ENCODE data around the gene SORBS1.

The SORBS1 gene

DNA sequence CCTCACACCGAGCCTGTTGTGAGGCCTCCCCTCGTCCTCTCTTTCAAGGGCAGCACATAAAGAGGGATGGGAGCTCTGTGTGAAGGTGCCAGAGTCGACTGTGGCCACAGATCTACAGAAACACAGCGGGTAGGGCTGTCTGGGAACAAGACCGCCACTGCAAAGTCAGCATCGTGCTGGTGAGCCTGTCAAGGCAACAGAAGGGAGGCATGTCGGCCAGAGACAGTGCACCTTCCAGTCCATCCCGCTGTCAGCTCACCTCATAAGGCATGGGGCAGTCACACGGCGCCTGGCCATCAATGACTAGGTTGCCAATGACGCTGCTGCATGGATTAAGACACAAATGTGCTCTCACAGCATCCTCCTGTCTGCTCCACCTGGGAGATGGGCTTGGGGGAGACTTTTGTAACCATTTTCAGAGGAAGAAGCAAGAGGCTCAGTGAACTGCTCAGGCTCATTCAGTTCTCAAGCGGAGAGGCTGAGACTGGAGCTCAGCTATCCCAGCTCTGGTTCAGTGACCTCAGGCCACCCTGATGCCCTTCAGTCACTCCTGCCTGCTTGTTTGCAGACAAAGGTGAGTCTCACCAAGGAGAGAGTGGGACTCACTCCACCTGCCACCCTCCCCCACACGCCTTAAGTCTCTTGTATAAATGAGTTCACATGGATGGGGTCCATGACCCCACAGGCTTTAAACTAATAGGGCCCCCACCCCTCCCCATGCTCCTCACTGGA, 125.5 kb downstream of the SORBS1 start:
- no peak for TF ChIP-seq RAD21 (IDR thresholded peaks at IDR 0.05; ENCODE audit: low read depth)
- no peak for TF ChIP-seq FOXM1 (IDR thresholded peaks at IDR 0.05; ENCODE audit: borderline replicate concordance, low read depth)
- no peak for TF ChIP-seq NFIC (IDR thresholded peaks at IDR 0.05)
- TF ChIP-seq, protein P1, sequence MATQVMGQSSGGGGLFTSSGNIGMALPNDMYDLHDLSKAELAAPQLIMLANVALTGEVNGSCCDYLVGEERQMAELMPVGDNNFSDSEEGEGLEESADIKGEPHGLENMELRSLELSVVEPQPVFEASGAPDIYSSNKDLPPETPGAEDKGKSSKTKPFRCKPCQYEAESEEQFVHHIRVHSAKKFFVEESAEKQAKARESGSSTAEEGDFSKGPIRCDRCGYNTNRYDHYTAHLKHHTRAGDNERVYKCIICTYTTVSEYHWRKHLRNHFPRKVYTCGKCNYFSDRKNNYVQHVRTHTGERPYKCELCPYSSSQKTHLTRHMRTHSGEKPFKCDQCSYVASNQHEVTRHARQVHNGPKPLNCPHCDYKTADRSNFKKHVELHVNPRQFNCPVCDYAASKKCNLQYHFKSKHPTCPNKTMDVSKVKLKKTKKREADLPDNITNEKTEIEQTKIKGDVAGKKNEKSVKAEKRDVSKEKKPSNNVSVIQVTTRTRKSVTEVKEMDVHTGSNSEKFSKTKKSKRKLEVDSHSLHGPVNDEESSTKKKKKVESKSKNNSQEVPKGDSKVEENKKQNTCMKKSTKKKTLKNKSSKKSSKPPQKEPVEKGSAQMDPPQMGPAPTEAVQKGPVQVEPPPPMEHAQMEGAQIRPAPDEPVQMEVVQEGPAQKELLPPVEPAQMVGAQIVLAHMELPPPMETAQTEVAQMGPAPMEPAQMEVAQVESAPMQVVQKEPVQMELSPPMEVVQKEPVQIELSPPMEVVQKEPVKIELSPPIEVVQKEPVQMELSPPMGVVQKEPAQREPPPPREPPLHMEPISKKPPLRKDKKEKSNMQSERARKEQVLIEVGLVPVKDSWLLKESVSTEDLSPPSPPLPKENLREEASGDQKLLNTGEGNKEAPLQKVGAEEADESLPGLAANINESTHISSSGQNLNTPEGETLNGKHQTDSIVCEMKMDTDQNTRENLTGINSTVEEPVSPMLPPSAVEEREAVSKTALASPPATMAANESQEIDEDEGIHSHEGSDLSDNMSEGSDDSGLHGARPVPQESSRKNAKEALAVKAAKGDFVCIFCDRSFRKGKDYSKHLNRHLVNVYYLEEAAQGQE (IDR thresholded peaks at IDR 0.05; ENCODE audit: low read depth): no peak
- no peak for TF ChIP-seq YY1 (IDR thresholded peaks at IDR 0.05; ENCODE audit: low read depth)
- TF ChIP-seq, protein P2, sequence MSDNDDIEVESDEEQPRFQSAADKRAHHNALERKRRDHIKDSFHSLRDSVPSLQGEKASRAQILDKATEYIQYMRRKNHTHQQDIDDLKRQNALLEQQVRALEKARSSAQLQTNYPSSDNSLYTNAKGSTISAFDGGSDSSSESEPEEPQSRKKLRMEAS (IDR thresholded peaks at IDR 0.05): no peak

DNA sequence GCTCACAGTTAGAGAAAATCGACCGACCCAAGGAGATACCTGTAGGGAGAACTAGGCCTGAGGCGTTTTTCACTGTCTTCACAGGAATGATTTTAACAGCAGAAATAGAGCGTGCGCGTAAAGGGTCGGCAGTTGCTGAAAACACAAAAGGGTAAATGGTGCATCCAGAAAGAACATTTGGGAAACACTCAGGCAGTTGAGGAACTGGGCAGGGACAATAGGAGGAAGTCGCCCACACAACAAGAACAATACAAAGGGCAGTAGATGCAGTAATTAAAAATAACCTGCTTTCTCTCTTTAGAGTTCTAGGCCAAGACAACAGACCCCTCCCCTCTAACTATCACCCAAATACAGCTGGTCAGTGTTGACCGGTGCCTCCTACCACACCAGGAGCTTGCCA, 126.6 kb downstream of the SORBS1 start:
- TF ChIP-seq USF1 (IDR thresholded peaks at IDR 0.05): no peak
- TF ChIP-seq, protein P1 (IDR thresholded peaks at IDR 0.05; ENCODE audit: low read depth): no peak
- TF ChIP-seq ZBTB7A (IDR thresholded peaks at IDR 0.05; ENCODE audit: low read depth): no peak
- no peak for TF ChIP-seq CEBPB (IDR thresholded peaks at IDR 0.05)

- TF ChIP-seq YY1 (IDR thresholded peaks at IDR 0.05; ENCODE audit: low read depth): no peak
Observed at GRCh38 chr10:95431900-95432342, 129.2 kb downstream of the SORBS1 start.

DNA sequence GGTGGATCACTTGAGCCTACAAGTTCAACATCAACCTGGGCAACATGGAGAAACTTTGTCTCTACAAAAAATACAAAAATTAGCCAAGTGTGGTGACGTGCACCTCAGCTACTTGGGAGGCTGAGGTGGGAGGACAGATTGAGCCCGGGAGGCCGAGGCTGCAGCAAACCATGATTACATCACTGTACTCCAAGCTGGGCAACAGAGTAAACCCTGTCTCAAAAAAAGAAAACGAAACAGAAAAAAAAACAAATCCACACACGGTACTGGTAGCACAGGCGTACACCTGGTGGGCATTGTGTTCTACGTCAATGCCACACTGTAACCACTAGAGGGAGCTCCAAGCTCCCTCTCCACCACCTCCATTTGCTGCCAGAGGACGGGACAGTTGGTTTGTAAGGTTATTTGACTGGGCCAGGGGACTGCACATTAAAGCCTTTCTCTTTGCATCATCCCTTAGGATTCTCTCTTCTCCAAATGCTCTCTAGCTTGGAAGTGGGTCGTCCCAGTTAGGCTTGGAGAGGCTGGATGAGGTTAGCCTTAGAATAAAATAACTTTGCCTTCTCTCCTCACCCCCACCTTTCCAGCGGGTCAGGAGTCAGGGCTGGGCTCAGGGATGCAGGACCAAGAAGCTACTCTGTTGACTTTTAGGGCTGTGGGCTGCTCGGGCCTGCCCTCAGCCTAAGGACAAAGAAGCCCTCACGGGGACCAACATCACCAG, 130.8 kb downstream of the SORBS1 start:
- peak; percentile 99 for TF ChIP-seq RAD21 (IDR thresholded peaks at IDR 0.05; ENCODE audit: low read depth)
- TF ChIP-seq EP300 (IDR thresholded peaks at IDR 0.05; ENCODE audit: borderline replicate concordance): no peak
- TF ChIP-seq TCF12 (IDR thresholded peaks at IDR 0.05; ENCODE audit: low read depth): no peak
- TF ChIP-seq YY1 (IDR thresholded peaks at IDR 0.05; ENCODE audit: low read depth): peak; percentile 58; the same call in 1 of the 2 replicates
- TF ChIP-seq EGR1 (IDR thresholded peaks at IDR 0.05): no peak

DNA sequence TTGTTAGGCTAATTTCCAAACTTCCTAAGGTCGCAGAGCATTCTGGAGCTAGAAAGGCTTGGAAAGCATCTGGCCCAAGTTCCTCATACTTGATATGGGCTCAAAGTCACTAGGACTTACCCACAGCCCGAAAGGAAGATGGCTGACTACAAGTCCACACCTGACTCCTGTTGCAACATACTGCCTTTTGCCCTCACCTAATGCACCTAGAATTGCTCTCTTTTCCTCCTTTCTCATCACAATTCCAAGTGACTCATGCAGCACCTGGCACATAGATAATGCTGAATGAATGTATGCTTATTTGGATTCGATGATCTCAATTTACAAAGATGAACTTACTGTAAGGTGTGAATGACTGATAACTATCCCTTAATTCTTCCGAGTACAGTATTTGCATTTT, 131.5 kb downstream of the SORBS1 start:
- TF ChIP-seq CEBPB (IDR thresholded peaks at IDR 0.05) (no peak), NFIC (IDR thresholded peaks at IDR 0.05) (no peak), EGR1 (IDR thresholded peaks at IDR 0.05) (no peak), RAD21 (IDR thresholded peaks at IDR 0.05; ENCODE audit: low read depth) (no peak), TAF1 (IDR thresholded peaks at IDR 0.05; ENCODE audit: low read depth) (no peak), FOXM1 (IDR thresholded peaks at IDR 0.05; ENCODE audit: borderline replicate concordance, low read depth) (no peak), TEAD4 (IDR thresholded peaks at IDR 0.05) (no peak)

- TF ChIP-seq CEBPB (IDR thresholded peaks at IDR 0.05) (no peak), NFIC (IDR thresholded peaks at IDR 0.05) (no peak), USF1 (IDR thresholded peaks at IDR 0.05) (no peak)
Observed at GRCh38 chr10:95428701-95429100, 132.5 kb downstream of the SORBS1 start.

DNA sequence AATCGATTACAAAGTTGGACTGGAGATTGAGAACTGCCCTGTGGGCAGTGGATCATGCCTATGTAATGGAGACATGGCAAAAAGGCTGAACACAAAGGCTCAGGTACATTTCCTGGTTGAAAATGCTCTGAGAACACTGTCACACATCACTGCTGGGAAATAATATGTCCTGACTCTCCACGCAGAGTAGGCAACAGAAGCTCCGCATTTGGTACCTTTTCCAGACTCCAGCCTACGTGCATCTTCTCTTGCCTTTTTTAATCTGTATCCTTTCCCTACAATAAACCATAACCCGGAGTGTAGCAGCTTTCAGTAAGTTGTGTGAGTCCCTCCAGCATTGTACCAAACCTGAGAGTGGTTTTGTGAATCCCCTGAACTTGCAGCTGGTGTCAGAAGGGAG, 134.7 kb downstream of the SORBS1 start:
- TF ChIP-seq NFIC (IDR thresholded peaks at IDR 0.05) (no peak), CREB1 (IDR thresholded peaks at IDR 0.05; ENCODE audit: low read depth) (no peak), FOXM1 (IDR thresholded peaks at IDR 0.05; ENCODE audit: borderline replicate concordance, low read depth) (no peak), YY1 (IDR thresholded peaks at IDR 0.05; ENCODE audit: low read depth) (no peak), RAD21 (IDR thresholded peaks at IDR 0.05; ENCODE audit: low read depth) (no peak), TAF1 (IDR thresholded peaks at IDR 0.05; ENCODE audit: low read depth) (no peak), TCF12 (IDR thresholded peaks at IDR 0.05; ENCODE audit: low read depth) (no peak), CEBPB (IDR thresholded peaks at IDR 0.05) (no peak), ZBTB7A (IDR thresholded peaks at IDR 0.05; ENCODE audit: low read depth) (no peak), EGR1 (IDR thresholded peaks at IDR 0.05) (no peak), EP300 (IDR thresholded peaks at IDR 0.05; ENCODE audit: borderline replicate concordance) (no peak), TEAD4 (IDR thresholded peaks at IDR 0.05) (no peak), USF1 (IDR thresholded peaks at IDR 0.05) (no peak)
- TF ChIP-seq, protein P2 (IDR thresholded peaks at IDR 0.05): no peak
- TF ChIP-seq, protein P1 (IDR thresholded peaks at IDR 0.05; ENCODE audit: low read depth): no peak

Measured in Ishikawa (cell line).